ENCODE measurements around the gene CHAC1.

The CHAC1 gene

GRCh38 chr15:40918799-40919392 is 34.4 kb upstream of the CHAC1 start:
- H4K20me1 ChIP-seq (ENCODE audit: control insufficient read depth, insufficient read depth, low read depth, low read length): no peaks in the 10 kb centered on the region
- H3K27ac ChIP-seq (ENCODE audit: low read depth, low read length): no peak overlapping the region
- no peaks in the 10 kb centered on the region for H3F3A ChIP-seq (ENCODE audit: control insufficient read depth, insufficient read depth)
- no peaks in the 10 kb centered on the region for H3K36me3 ChIP-seq (ENCODE audit: control insufficient read depth, low read length)
- H3K79me2 ChIP-seq (ENCODE audit: control insufficient read depth, low read length): no peaks in the 10 kb centered on the region
- no peaks in the 10 kb centered on the region for H3K9me2 ChIP-seq (replicated peaks; ENCODE audit: control insufficient read depth, low read length)
- TF ChIP-seq, protein P1, sequence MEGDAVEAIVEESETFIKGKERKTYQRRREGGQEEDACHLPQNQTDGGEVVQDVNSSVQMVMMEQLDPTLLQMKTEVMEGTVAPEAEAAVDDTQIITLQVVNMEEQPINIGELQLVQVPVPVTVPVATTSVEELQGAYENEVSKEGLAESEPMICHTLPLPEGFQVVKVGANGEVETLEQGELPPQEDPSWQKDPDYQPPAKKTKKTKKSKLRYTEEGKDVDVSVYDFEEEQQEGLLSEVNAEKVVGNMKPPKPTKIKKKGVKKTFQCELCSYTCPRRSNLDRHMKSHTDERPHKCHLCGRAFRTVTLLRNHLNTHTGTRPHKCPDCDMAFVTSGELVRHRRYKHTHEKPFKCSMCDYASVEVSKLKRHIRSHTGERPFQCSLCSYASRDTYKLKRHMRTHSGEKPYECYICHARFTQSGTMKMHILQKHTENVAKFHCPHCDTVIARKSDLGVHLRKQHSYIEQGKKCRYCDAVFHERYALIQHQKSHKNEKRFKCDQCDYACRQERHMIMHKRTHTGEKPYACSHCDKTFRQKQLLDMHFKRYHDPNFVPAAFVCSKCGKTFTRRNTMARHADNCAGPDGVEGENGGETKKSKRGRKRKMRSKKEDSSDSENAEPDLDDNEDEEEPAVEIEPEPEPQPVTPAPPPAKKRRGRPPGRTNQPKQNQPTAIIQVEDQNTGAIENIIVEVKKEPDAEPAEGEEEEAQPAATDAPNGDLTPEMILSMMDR (IDR thresholded peaks at IDR 0.05; ENCODE audit: low read depth, low read length, poor library complexity, severe bottlenecking): no peak
- no peak for TF ChIP-seq EZH2phosphoT487 (IDR thresholded peaks at IDR 0.05; ENCODE audit: borderline replicate concordance, low read length)
- H3K4me2 ChIP-seq (ENCODE audit: low read length): no peak overlapping the region
- no peaks in the 10 kb centered on the region for H3K4me1 ChIP-seq (ENCODE audit: control insufficient read depth, low read length)
- no peak overlapping the region for H3K4me3 ChIP-seq (ENCODE audit: low read length)
- peaks cover 20% of the 10 kb centered on the region for H3K27me3 ChIP-seq (ENCODE audit: control insufficient read depth, low read length)
- no peaks in the 10 kb centered on the region for H3K9me3 ChIP-seq (ENCODE audit: control insufficient read depth, insufficient read depth, low read length)

- Histone ChIP-seq H3F3A (ENCODE audit: control insufficient read depth, insufficient read depth) (no peaks in the 10 kb centered on the region), H3K36me3 (ENCODE audit: control insufficient read depth, low read length) (no peaks in the 10 kb centered on the region), H3K79me2 (ENCODE audit: control insufficient read depth, low read length) (no peaks in the 10 kb centered on the region), H3K27ac (ENCODE audit: low read depth, low read length) (no peak overlapping the region), H3K9me2 (replicated peaks; ENCODE audit: control insufficient read depth, low read length) (no peaks in the 10 kb centered on the region), H4K20me1 (ENCODE audit: control insufficient read depth, insufficient read depth, low read depth, low read length) (no peaks in the 10 kb centered on the region; the same call in 1 of the 2 replicates), H3K4me2 (ENCODE audit: low read length) (no peak overlapping the region), H3K27me3 (ENCODE audit: control insufficient read depth, low read length) (peaks cover 42% of the 10 kb centered on the region), H3K9me3 (ENCODE audit: control insufficient read depth, insufficient read depth, low read length) (no peaks in the 10 kb centered on the region), H3K4me1 (ENCODE audit: control insufficient read depth, low read length) (peaks cover 14% of the 10 kb centered on the region), H3K4me3 (ENCODE audit: low read length) (no peak overlapping the region)
- no peak for TF ChIP-seq EZH2phosphoT487 (IDR thresholded peaks at IDR 0.05; ENCODE audit: borderline replicate concordance, low read length)
- TF ChIP-seq, protein P1 (IDR thresholded peaks at IDR 0.05; ENCODE audit: low read depth, low read length, poor library complexity, severe bottlenecking): no peak
Observed at GRCh38 chr15:40921949-40922607, 31.2 kb upstream of the CHAC1 start.

- H3K4me2 ChIP-seq (ENCODE audit: low read length): no peak overlapping the region
- no peak for TF ChIP-seq EZH2phosphoT487 (IDR thresholded peaks at IDR 0.05; ENCODE audit: borderline replicate concordance, low read length)
- TF ChIP-seq, protein P1 (IDR thresholded peaks at IDR 0.05; ENCODE audit: low read depth, low read length, poor library complexity, severe bottlenecking): no peak
- no peak overlapping the region for H3K4me3 ChIP-seq (ENCODE audit: low read length)
- no peaks in the 10 kb centered on the region; the same call in 1 of the 2 replicates for H4K20me1 ChIP-seq (ENCODE audit: control insufficient read depth, insufficient read depth, low read depth, low read length)
- no peaks in the 10 kb centered on the region for H3K9me3 ChIP-seq (ENCODE audit: control insufficient read depth, insufficient read depth, low read length)
- no peaks in the 10 kb centered on the region for H3K36me3 ChIP-seq (ENCODE audit: control insufficient read depth, low read length)
- H3K27me3 ChIP-seq (ENCODE audit: control insufficient read depth, low read length): peaks cover 48% of the 10 kb centered on the region
- H3K27ac ChIP-seq (ENCODE audit: low read depth, low read length): no peak overlapping the region
- no peaks in the 10 kb centered on the region for H3K9me2 ChIP-seq (replicated peaks; ENCODE audit: control insufficient read depth, low read length)
- no peaks in the 10 kb centered on the region for H3K79me2 ChIP-seq (ENCODE audit: control insufficient read depth, low read length)
- peaks cover 16% of the 10 kb centered on the region for H3K4me1 ChIP-seq (ENCODE audit: control insufficient read depth, low read length)
- no peaks in the 10 kb centered on the region for H3F3A ChIP-seq (ENCODE audit: control insufficient read depth, insufficient read depth)
Observed at GRCh38 chr15:40922608-40923005, 30.7 kb upstream of the CHAC1 start.

All from DOHH2 (cell line).